ENCODE results near the gene NR4A3. TPM values are rescaled to one million over a fixed set of nuclear protein-coding genes. Genes with fewer than 3 reads are reported as not detected.

Gene NR4A3
- total and polyA plus RNA-seq, 2 of the 13 experiments (the other 11 are each of a cell fraction or from before 2014, with no cell fraction given) = 0.02 to 0.09 TPM

DNA sequence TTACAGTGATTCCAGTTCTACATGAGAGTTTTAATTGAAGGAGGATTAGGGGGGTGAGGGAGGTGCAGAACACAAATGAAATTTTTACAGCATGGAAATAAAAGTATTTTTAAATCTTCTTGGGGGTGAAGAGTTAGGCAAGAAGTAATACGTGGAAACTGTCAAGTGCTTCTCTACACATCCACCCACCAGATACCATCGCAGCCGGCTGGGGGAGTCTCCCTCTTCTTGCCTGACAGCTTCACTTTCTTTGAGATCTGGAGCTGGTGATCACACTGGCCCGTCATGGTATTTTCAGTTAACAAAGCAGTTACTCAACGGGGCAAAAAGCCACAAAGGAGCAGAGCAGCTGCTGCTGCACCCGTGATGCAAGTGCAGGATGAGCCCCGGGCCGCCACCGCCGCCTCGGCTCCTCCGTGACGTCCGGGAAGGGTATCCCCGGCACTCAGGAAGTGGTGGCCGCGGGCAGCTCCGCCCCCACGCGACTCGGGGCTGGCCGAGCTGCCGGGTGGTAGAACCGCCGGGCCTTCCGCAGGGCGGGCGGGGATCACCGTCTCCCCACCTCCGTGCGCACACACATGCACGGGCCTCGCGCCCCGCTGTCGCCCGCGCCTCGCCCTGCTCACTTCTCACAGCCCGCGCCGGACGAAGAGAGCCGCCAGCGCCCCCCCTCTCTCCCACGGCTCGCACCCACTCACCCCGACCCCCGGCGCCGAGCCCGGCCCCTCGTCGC, 2.4 kb upstream of the NR4A3 start (continued):
- TF ChIP-seq, protein P1, sequence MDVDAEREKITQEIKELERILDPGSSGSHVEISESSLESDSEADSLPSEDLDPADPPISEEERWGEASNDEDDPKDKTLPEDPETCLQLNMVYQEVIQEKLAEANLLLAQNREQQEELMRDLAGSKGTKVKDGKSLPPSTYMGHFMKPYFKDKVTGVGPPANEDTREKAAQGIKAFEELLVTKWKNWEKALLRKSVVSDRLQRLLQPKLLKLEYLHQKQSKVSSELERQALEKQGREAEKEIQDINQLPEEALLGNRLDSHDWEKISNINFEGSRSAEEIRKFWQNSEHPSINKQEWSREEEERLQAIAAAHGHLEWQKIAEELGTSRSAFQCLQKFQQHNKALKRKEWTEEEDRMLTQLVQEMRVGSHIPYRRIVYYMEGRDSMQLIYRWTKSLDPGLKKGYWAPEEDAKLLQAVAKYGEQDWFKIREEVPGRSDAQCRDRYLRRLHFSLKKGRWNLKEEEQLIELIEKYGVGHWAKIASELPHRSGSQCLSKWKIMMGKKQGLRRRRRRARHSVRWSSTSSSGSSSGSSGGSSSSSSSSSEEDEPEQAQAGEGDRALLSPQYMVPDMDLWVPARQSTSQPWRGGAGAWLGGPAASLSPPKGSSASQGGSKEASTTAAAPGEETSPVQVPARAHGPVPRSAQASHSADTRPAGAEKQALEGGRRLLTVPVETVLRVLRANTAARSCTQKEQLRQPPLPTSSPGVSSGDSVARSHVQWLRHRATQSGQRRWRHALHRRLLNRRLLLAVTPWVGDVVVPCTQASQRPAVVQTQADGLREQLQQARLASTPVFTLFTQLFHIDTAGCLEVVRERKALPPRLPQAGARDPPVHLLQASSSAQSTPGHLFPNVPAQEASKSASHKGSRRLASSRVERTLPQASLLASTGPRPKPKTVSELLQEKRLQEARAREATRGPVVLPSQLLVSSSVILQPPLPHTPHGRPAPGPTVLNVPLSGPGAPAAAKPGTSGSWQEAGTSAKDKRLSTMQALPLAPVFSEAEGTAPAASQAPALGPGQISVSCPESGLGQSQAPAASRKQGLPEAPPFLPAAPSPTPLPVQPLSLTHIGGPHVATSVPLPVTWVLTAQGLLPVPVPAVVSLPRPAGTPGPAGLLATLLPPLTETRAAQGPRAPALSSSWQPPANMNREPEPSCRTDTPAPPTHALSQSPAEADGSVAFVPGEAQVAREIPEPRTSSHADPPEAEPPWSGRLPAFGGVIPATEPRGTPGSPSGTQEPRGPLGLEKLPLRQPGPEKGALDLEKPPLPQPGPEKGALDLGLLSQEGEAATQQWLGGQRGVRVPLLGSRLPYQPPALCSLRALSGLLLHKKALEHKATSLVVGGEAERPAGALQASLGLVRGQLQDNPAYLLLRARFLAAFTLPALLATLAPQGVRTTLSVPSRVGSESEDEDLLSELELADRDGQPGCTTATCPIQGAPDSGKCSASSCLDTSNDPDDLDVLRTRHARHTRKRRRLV (CRISPR knock-in tag; IDR thresholded peaks at IDR 0.05) = no peak
- TF ChIP-seq MZF1 (CRISPR knock-in tag; IDR thresholded peaks at IDR 0.05; ENCODE audit: borderline replicate concordance) (no peak), ZNF333 (CRISPR knock-in tag; IDR thresholded peaks at IDR 0.05; ENCODE audit: borderline replicate concordance) (no peak; the same call in 1 of the 2 replicates), PHB2 (IDR thresholded peaks at IDR 0.05; ENCODE audit: partially characterized antibody) (no peak), ZFY (CRISPR knock-in tag; IDR thresholded peaks at IDR 0.05) (peak; percentile 91), ZNF709 (CRISPR knock-in tag; IDR thresholded peaks at IDR 0.05) (no peak), ATRX (CRISPR knock-in tag; IDR thresholded peaks at IDR 0.05; ENCODE audit: borderline replicate concordance) (no peak), IKZF4 (CRISPR knock-in tag; IDR thresholded peaks at IDR 0.05; ENCODE audit: borderline replicate concordance, low read depth, not compliant biosample characterization) (no peak), ZNF20 (CRISPR knock-in tag; IDR thresholded peaks at IDR 0.05) (no peak), ZNF496 (CRISPR knock-in tag; IDR thresholded peaks at IDR 0.05; ENCODE audit: insufficient replicate concordance) (no peak), DNMT1 (CRISPR knock-in tag; IDR thresholded peaks at IDR 0.05) (peak; percentile 58; the same call in 1 of the 2 replicates), KLF16 (CRISPR knock-in tag; IDR thresholded peaks at IDR 0.05) (0 out of 4 replicates have a peak, but pooled peaks of 1 of the 2 experiments have one; percentile 44), ZNF414 (CRISPR knock-in tag; IDR thresholded peaks at IDR 0.05) (no peak), NFIC (IDR thresholded peaks at IDR 0.05; ENCODE audit: low read length) (no peak), ZNF160 (CRISPR knock-in tag; IDR thresholded peaks at IDR 0.05) (0 out of 2 replicates have a peak, but pooled peaks have one; percentile 51), ZFP91 (CRISPR knock-in tag; IDR thresholded peaks at IDR 0.05; ENCODE audit: borderline replicate concordance) (peak; percentile 82), IRX3 (CRISPR knock-in tag; IDR thresholded peaks at IDR 0.05; ENCODE audit: borderline replicate concordance, low read depth) (no peak)
- TF ChIP-seq, protein P2, sequence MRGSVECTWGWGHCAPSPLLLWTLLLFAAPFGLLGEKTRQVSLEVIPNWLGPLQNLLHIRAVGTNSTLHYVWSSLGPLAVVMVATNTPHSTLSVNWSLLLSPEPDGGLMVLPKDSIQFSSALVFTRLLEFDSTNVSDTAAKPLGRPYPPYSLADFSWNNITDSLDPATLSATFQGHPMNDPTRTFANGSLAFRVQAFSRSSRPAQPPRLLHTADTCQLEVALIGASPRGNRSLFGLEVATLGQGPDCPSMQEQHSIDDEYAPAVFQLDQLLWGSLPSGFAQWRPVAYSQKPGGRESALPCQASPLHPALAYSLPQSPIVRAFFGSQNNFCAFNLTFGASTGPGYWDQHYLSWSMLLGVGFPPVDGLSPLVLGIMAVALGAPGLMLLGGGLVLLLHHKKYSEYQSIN (CRISPR knock-in tag; IDR thresholded peaks at IDR 0.05; ENCODE audit: borderline replicate concordance) = no peak
- TF ChIP-seq, protein P3, sequence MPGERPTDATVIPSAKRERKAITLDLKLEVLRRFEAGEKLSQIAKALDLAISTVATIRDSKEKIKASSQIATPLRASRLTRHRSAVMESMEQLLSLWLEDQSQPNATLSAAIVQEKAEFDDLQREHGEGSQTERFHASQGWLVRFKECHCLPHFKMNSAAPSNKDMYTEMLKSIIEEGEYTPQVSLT (CRISPR knock-in tag; IDR thresholded peaks at IDR 0.05; ENCODE audit: borderline replicate concordance, low read depth) = no peak

Data from HepG2 (cell line).